Testis (tissue), 3 donors: Measurements from ENCODE around the gene PHF10. TPM values are rescaled to one million over a fixed set of nuclear protein-coding genes. Genes with fewer than 3 reads are reported as not detected.

Source experiments
- DNase-seq: peaks from one replicate; pipeline ENCODE4 v3.0.0-alpha.2; 2019
- H3K27ac ChIP-seq, 2 donors: fragments of 200-600 bp; sonication (generic); one replicate each; pipeline ENCODE4 v1.5.1; 2019
- H3K27me3 ChIP-seq: fragments of 200-600 bp; sonication (generic); one replicate; pipeline ENCODE4 v1.5.1; 2019
- H3K36me3 ChIP-seq: fragments of 200-600 bp; sonication (generic); one replicate; pipeline ENCODE4 v1.5.1; 2017; ENCODE audit warnings: low read depth; ENCODE audit errors: missing control alignments
- H3K4me1 ChIP-seq: fragments of 200-600 bp; sonication (generic); one replicate; pipeline ENCODE4 v1.5.1; 2019
- H3K4me3 ChIP-seq, 2 donors: fragments of 200-600 bp; sonication (generic); one replicate each; pipeline ENCODE4 v1.5.1; 2017 to 2019
- H3K9me3 ChIP-seq: fragments of 200-600 bp; sonication (generic); one replicate; pipeline ENCODE4 v1.5.1; 2017
- CTCF ChIP-seq, 3 experiments: fragments of 450-650 bp in 2 of 3; fragments of 200-600 bp in 1 of 3; sonication (generic) in 1 of 3; IDR thresholded peaks; one replicate each; pipeline ENCODE4 v1.5.1; 2016 to 2019; ENCODE audit warnings: antibody characterized with exemption in 3 of 3, mild to moderate bottlenecking in 2 of 3, moderate library complexity in 1 of 3
- POLR2A ChIP-seq: fragments of 450-650 bp; IDR thresholded peaks from one replicate; pipeline ENCODE4 v1.6.1; 2017; ENCODE audit warnings: antibody characterized with exemption, mild to moderate bottlenecking, moderate library complexity
- WGBS, 2 donors: methylation state at CpG; one replicate each; pipeline ENCODE4 v1.1.5; 2018; 5-methylcytosine and 5-hydroxymethylcytosine counted together
- intact Hi-C: fragments of 100-400 bp; cut with DNase I; formaldehyde crosslinking; loops from one replicate; pipeline ENCODE4 v1.15.1; 2023; ENCODE audit warnings: low total_unique reads
- polyA plus RNA-seq: library from polyadenylated mRNA; stranded (reverse); fragments of 350-450 nt; fragmentation: Illumina TruSeq; extraction: RNeasy Lipid Tissue Mini Kit (QIAGEN cat#74804); gene quantifications from one replicate; pipeline ENCODE4 v1.2.3, GENCODE V29; 2014; ENCODE audit warnings: low read depth, low replicate concordance; ENCODE audit not compliant: insufficient read depth
- total RNA-seq, 2 donors: library from RNA; depleted of rRNA; stranded (reverse); fragments of >200 nt; gene quantifications; one replicate each; pipeline ENCODE4 v1.2.3, GENCODE V29; 2016

PHF10 gene
- total and polyA plus RNA-seq, 3 donors from 2014 or later, result 46.1 to 69.5 (median 64.0) TPM

- TF ChIP-seq POLR2A (no peak), CTCF (IDR thresholded peaks at IDR 0.05) (no peak)
- 97 to 98% methylated on average over 5 of the region's 5 CpGs for WGBS, 2 donors
- no peak for DNase-seq
- Histone ChIP-seq H3K27me3 (no peaks in the 10 kb centered on the region), H3K4me3 (no peak overlapping the region), H3K36me3 (no peaks in the 10 kb centered on the region), H3K27ac (no peak overlapping the region), H3K9me3 (no peaks in the 10 kb centered on the region), H3K4me1 (no peaks in the 10 kb centered on the region)
- intact Hi-C loops, result no loop called here
These were observed 52.7 kb downstream of the PHF10 start for GRCh38 chr6:169671563-169671962.

- no peak overlapping the region for H3K27ac ChIP-seq
- 81 to 84% methylated on average over 7 of the region's 7 CpGs for WGBS, 2 donors
- no peak for TF ChIP-seq POLR2A
- TF ChIP-seq CTCF (IDR thresholded peaks at IDR 0.05), result no peak
These were observed 54.4 kb downstream of the PHF10 start for GRCh38 chr6:169669889-169670288.

GRCh38 chr6:169669147-169669546 is 55.2 kb downstream of the PHF10 start:
- TF ChIP-seq POLR2A (no peak), CTCF (IDR thresholded peaks at IDR 0.05) (no peak)
- H3K27ac ChIP-seq, result no peak overlapping the region
- intact Hi-C loops, result no loop called here
- DNase-seq, result no peak
- 89 to 96% methylated on average over 6 of the region's 6 CpGs for WGBS, 2 donors
- no peaks in the 10 kb centered on the region for H3K36me3 ChIP-seq
- H3K27me3 ChIP-seq, result no peaks in the 10 kb centered on the region
- no peaks in the 10 kb centered on the region for H3K9me3 ChIP-seq
- no peaks in the 10 kb centered on the region for H3K4me1 ChIP-seq
- H3K4me3 ChIP-seq, result no peak overlapping the region

More at GRCh38 chr6:169669889-169670288, 54.4 kb downstream of the PHF10 start:
- Histone ChIP-seq H3K9me3 (no peaks in the 10 kb centered on the region), H3K4me1 (no peaks in the 10 kb centered on the region), H3K4me3 (no peak overlapping the region), H3K36me3 (no peaks in the 10 kb centered on the region), H3K27me3 (no peaks in the 10 kb centered on the region)
- intact Hi-C loops, result no loop called here
- DNase-seq, result no peak

- H3K27ac ChIP-seq, result no peak overlapping the region
- no peak overlapping the region for H3K4me3 ChIP-seq
- WGBS, 2 donors, result 92 to 94% methylated on average over 15 of the region's 15 CpGs
- no peak for TF ChIP-seq POLR2A
- H3K27me3 ChIP-seq, result no peaks in the 10 kb centered on the region
- H3K9me3 ChIP-seq, result no peaks in the 10 kb centered on the region
- no peak for DNase-seq
- no peaks in the 10 kb centered on the region for H3K4me1 ChIP-seq
- intact Hi-C loops, result no loop called here
- no peaks in the 10 kb centered on the region for H3K36me3 ChIP-seq
These were observed 56.0 kb downstream of the PHF10 start for GRCh38 chr6:169668203-169668847.

GRCh38 chr6:169667716-169668115 is 56.6 kb downstream of the PHF10 start:
- Histone ChIP-seq H3K4me1 (no peaks in the 10 kb centered on the region), H3K9me3 (no peaks in the 10 kb centered on the region), H3K36me3 (no peaks in the 10 kb centered on the region), H3K27ac (no peak overlapping the region), H3K4me3 (no peak overlapping the region), H3K27me3 (no peaks in the 10 kb centered on the region)
- TF ChIP-seq CTCF (IDR thresholded peaks at IDR 0.05), result no peak
- TF ChIP-seq POLR2A, result no peak
- 96% methylated on average over 12 to 27 of the region's 27 CpGs for WGBS, 2 donors
- DNase-seq, result no peak
- intact Hi-C loops, result no loop called here
